GF-D8 (cell line): ENCODE measurements around the gene SLC9A1.
"Not testable (repeated sequence)": the region's sequence is repeated elsewhere in the genome, so short reads cannot be mapped to it uniquely, and the experiment has no call there.

ENCODE experiments used
- DNase-seq: peaks from one replicate; lab custom pipeline; 2025; lab: John Stamatoyannopoulos, UW

The SLC9A1 gene

DNA sequence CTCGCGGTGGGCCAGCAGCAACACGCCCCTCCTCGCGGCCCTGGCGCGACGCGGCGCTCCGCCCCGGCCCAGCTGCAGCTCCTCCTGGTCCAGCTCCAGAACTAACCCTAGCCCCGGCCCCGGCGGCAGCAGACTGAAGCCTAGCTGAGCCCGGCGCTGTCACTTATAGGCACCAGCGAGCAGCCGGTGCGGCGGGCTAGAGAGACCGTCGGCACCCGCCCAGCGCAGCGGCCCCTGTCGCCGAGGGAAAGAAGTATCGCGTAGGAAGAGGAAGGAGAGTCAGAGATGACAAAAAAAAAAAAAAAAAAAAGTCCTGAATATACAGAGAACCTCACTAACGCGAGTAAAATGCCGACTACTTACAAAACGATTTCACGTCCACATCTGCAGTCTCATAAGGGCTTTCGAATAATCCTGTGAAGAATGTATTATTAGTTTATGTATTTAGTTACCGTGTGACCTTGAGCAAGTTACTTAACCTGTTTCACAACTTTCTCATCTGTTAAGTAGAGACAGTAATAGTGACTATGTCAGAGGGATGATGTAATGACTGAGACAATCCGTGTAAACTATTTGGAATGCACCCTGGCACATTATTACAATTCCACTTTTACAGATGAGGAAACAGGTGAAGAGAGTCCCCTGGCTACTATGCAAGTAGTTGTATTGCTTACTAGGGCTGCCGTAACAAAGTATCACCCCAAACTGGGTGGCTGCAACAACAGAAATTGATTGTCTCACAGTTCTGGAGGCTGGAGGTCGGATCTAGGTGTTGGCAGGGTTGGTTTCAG lies at the start of gene SLC9A1:
Gene SLC9A1 (minus strand): TSS at position 135 of the 791 bp plus-strand sequence. CDS start 791 bp downstream, outside the sequence.
- DNase-seq, result peak; percentile 79

DNA sequence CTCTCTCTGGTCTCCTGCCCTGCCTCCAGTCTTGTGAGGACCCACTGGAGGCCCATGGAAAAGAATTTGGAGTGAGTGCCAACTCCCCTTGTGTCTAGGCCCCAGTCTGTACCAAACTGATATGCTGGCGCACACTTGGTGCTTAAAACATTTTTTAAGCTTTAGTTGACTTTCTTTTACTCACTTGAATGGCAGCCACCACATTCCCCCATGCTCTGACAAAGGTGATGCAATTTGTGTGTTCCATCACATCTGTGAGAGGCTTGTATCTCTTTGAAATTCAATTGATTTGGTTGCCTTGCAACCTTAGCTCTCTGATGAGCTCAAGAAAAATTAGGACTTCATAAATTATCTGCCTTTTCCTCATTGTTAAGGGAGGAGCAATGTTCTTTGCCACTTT lies 49.0 kb upstream of the SLC9A1 start:
- DNase-seq, result no peak

DNA sequence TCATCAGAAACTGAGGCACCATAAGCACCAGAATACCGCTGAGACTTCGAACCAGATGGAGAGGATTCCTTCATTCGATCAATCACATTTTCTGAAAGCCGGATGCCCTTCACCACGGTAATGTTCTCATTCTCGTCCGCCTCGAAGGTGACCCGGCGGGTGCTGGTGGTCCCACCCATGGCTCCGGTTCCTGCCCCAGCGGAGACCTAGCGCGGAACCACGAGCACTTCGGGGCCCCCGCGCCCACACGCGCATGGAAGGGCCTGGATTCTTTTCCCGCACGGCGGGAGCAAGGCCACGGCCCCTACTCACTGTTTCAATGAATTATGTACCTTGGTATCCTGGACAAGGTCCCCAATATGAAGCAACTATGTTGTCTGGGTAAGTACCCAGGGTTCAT lies 46.4 kb upstream of the SLC9A1 start:
- no peak for DNase-seq

DNA sequence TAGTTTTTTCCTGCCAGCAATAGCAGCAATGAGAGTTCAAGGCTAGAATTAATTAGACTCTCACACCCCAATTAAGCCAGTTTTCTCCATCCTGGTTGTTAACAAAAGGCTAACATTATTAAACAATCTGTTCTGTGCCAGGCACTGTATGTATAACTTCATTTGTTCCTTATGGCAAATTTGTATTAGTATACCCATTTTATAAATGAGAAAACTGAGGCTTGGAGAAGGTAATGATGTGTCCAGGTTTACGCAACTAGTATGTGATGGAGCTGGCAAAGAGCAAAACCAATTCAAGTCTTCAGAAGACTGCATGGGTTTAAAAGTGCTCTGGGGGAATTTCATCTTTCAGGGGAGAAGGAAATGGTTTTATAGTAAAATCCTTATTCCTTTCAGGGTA lies 38.3 kb upstream of the SLC9A1 start:
- DNase-seq, result no peak

DNA sequence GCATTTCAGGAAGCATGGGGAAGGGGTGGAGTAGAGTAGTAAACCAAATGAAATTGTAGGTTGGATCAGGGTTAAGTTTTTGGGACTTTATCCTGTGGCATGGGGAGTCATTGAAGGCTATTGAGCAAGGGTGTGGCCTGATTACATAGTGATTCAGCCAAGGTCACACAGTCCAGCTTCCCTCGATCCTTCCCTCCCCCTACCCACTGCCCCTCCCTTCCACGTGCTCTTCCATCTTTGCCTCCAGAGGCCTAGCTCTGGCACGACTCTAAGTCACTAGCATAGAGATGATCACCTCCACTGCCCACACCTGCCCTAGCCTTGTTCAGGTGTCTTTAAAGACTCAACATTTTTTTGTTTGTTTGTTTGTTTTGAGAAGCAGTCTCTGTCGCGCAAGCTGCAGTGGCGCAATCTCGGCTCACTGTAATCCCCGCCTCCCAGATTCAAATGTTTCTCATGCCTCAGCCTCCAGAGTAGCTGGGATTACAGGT lies 37.2 kb upstream of the SLC9A1 start:
- no peak for DNase-seq

DNA sequence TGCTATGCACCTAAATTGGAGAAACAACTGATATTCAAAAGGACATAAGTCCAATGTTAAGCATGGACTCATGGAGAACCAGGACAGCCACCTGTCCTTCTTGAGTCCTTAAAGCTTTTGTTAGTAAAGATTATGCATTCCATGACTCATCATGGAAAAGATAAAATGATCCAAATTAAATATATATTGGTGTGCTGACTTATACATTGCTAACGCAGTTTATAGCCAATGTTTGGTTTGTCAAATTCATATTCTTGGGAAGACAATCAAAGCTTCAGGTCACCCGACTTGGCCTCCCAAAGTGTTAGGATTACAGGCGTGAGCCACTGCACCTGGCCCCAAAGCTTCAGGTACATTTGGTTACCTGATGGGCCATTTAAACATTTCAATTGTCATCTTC lies 29.7 kb upstream of the SLC9A1 start:
- not testable (repeated sequence) for DNase-seq

DNA sequence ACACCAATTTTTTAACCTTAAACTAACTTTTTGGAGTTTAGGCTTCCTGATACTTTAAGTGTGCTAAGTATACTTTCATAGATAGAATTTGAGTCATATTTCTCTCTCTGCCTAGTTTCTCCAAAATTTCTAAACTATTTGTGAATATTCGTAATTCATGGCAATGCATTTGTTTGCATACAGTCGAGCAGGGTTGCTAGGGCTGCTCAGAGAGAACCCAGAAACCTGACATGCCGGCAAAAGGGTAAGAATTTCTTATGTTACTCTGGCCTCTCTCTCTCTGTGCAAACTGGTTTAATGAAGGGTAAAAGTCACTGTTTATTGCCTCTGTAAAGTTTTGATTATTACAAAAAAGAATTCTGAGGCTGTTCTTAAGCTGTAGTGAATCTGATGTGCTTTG lies 25.1 kb upstream of the SLC9A1 start:
- no peak for DNase-seq

DNA sequence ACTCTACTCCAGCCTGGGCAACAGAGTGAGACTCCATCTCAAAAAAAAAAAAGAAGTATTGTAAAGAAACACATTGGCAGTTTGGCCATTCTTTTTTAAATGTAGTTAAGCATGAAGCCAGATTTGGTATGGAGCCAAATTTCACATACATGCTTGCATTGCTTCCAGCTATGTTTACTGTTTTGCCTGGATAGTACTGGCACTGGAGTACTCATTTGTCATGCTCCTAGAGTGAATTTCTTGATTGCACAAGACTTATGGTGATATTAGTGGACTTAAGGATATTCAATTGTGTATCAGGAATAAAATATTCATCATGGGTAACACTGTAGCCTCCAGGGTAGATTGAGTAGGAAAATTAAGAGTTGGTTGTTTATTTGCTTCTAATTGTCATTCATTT lies 24.5 kb upstream of the SLC9A1 start:
- DNase-seq, result no peak

DNA sequence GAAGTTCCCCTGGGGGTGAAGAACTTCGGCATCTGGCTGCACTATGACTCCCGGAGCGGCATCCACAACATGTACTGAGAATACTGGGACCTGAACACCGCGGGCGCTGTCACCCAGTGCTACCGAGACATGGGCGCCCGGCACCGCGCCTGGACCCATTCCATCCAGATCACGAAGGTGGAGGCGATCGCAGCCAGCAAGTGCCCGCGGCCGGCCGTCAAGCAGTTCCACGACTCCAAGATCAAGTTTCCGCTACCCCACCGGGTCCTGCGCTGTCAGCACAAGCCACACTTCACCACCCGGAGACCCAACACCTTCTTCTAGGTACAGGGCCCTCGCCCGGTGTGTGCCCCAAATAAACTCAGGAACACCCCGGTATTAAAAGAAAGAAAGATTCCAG lies 22.0 kb upstream of the SLC9A1 start:
- DNase-seq, result no peak

DNA sequence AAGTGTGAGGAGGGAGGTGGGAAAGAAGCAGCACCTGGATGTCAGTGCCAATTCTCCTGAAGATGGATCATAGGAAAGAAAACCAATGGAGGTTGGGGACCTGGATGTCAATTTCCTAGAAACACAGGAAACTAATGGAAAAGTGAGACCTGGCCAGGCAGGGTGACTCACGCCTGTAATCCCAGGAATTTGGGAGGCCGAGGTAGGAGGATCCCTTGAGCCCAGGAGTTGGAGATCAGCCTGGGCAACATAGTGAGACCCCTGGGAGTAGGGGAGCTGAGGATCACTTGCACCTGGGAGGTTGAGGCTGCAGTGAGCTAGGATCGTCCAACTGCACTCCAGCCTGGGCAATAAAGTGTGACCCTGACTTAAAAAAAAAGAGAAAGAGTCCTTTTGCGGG lies 21.4 kb upstream of the SLC9A1 start:
- DNase-seq, result no peak

DNA sequence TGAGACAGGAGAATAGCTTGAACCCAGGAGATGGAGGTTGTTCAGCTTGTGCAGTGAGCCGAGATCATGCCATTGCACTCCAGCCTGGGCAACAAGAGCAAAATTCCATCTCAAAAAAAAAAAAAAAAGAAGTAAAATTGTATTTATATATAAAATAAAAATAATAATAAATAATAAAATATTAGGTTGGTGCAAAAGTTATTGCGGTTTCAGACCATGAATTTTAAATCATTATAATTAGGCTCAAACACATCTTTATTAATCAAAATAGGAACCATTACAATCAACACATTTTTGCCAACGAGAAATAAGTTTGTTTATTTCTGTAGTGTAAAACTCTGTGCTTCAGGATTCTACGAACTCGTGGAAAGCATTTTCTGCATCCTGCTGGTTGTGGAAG lies 18.1 kb upstream of the SLC9A1 start:
- DNase-seq, result not testable (repeated sequence)

DNA sequence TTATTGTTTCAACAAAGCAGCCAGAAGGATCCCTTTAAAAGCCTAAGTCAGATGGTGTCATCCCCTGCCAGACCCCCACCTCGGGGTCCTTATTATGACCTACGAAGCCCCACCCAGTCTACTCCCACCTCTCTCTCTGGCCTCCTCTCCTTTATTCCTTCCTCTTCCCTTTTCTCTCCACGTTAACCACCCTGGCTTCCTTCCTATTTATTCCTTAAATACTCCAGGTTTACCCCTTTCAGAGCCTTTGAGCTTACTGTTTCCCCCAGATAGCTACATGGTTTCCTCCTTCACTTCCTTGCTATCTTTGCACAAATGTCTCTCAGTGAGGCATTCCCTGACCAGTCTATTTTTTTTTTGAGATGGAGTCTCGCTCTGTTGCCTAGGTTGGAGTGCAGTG lies 12.0 kb upstream of the SLC9A1 start:
- no peak for DNase-seq

DNA sequence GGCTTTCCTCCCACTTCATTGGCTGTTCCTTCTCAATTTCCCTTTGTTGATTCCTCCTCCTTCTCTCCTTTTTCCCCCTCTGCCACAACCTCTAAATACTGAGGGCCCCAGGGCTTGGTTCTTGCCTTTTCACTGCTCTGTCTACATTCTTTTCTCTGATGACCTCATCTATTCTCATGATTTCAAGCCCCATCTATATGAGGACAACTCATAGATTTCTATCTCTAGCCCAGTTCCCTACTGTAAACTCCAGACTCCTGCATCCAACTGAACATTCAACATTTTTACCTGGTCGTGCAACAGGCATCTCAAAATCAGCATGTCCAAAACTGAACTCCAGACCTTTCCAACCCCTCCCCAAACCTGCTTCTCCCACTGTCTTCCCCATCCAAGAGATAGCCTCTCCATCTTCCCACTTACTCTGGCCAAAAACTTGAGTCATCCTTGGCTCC lies 11.5 kb upstream of the SLC9A1 start:
- no peak for DNase-seq

DNA sequence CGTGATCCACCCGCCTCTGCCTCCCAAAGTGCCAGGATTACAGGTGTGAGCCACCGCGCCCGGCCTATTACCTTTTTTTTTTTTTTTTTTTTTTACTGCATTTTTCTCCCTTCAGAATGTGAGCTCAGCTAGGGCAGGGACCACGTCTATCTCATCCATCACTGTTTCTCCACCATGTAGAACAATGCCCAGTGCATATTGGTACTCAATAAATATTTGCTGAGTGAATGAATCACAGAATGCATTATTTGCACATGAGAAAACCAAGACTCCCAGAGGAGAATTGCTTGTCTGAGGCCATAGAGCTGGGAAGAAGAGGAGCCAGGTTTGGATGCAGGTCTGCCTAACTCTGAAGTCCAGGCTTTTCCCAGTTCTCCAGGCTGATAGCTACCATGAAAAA lies 8.2 kb upstream of the SLC9A1 start:
- no peak for DNase-seq

DNA sequence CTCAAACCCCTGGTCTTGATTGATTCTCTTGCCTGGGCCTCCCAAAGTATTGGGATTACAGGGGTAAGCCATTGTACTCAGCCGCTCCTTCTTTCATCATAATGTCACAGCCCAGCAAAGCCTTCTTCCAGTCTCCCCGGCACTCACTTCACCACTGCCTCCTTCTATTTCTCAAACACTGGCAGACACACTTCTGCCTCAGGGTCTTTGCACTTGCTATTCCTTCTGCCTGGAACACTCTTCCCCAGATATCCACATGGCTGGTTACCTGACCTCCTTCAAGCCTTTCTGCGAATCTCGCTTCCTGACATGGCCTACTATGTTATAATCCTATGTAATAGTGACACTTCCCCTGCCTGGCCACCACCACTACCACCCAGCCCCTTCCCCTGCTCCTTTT lies 7.2 kb upstream of the SLC9A1 start:
- no peak for DNase-seq

DNA sequence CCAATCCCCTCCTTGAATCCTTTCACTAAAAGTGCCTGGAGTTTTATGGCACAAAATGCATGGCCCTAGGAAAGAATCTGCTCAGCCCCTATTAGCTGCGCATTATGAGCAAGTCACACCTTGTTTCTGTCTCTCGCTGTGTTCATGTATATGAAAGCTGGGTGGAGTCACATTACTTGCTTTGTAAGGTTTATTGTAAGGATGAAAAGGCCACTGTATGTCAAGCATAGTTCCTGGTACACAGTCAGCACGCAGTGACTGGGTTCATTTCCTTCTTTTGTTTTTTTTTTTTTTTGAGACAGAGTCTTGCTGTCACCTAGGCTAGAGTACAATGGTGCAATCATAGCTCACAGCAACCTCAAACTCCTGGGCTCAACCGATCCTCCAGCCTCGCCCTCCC lies 6.7 kb upstream of the SLC9A1 start:
- no peak for DNase-seq

DNA sequence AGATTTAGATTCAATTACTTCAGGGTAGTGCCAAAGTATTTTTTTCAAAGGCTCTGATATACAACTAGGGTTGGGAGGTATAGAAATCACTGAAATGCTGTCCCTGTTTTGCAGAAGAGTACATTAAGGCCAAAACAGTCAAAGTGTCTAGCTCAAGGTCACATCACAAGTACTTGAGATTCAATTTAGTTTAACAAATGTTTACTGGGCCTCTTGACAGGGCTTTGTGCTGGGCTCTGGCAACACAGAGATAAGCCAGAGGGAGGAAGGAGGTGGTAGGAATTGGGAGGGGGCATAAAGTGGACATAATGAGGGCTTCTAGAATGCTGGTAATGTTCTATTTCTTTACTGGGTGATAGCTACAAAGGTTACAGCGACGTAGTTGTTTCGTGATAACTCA lies 2.3 kb upstream of the SLC9A1 start:
- no peak for DNase-seq

DNA sequence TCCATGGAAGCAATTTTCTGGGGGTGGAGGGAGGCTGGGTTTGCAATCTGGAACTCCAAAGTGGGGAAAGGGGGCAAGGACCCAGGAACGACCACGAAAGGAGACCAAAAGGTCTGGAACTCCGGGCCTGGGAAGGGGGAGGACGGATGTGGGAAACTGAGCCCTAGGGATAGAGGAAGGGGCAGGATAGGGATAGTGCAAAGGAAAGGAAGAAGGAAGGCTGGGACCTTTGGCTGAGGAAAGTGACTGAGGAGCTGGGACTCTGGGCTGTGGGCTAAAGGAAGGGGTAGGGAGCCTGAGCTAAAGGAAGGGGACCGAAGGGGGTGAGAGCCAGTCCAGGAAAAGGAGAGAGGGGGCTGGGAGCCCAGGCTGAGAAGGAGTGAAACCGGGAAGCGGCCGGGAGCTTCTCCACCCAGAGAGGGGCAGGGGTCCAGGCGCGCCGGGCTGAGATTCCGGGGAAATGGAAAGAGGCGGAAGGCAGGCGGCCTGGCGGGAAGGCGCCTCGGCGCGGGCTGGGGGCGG lies 395 bp downstream of the SLC9A1 start:
- DNase-seq, result no peak

DNA sequence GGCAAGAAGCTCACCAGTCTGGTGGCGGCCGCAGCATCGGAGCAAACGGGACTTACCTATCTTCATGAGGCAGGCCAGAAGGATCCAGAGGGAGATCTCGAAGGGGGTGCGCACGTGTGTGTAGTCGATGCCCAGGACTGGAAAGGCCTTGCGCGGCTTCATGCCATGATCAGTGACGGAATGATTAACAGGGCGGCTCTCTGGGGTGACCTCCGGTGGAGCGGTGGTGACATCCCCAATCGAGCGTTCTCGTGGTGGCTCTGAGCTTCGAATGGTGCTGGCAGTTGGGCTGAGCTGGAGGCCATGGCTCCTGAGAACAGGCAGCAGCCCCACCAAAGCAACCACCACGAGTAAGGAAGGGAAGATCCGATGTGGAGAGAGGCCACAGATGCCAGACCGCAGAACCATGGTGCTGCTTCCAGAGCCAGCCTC lies 982 bp downstream of the SLC9A1 start:
- no peak for DNase-seq

DNA sequence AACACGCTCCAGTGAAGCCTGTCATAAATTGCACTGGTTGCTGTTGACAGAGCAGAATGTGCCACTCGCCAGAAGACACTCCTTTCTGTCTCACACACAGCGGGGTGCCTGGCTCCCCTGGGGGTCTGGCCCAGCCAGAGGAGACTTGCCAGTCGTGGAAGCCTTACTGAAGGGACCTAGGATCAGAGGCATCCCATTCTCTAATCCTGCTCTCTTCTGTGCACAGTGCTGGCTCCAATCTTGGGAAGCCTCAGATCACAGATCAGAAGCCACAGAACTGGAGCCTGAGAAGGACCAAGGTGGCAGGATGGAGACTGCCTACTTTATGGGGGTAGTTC lies 1.4 kb downstream of the SLC9A1 start:
- no peak for DNase-seq

DNA sequence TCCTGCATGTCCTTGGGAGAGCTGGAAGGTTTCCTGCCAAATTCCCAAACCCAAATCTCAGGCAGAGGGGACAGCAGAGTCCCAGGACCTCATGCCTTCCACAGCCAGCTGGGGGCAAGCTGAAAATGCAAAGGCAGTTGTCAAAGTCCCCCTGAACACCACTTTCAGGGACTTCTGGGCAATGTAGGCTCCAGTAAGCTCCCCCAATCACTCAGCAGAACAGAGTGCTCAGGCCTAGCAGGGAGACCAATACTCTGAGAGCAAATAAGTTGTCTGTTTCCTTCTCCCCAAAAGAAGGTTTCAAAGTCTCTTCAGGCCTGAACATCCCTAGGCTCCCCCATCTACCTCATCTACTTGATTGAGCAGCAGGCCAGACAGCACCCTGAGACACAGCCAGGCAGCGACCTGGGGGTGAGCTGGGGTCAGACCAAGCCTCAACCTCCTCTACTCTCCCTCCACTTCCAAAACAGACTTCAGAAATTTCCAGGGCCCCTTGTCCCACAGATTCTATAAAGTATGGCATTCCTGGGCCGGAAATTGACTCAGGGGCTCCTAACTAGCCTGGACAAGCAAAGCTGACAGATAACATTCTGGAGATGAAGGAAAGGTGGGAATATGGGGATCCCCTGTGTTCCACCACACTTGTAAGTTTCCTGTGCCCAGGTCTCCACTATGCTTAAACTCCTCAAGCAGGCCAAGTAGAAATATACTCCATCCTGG lies 1.9 kb downstream of the SLC9A1 start:
- DNase-seq, result no peak

DNA sequence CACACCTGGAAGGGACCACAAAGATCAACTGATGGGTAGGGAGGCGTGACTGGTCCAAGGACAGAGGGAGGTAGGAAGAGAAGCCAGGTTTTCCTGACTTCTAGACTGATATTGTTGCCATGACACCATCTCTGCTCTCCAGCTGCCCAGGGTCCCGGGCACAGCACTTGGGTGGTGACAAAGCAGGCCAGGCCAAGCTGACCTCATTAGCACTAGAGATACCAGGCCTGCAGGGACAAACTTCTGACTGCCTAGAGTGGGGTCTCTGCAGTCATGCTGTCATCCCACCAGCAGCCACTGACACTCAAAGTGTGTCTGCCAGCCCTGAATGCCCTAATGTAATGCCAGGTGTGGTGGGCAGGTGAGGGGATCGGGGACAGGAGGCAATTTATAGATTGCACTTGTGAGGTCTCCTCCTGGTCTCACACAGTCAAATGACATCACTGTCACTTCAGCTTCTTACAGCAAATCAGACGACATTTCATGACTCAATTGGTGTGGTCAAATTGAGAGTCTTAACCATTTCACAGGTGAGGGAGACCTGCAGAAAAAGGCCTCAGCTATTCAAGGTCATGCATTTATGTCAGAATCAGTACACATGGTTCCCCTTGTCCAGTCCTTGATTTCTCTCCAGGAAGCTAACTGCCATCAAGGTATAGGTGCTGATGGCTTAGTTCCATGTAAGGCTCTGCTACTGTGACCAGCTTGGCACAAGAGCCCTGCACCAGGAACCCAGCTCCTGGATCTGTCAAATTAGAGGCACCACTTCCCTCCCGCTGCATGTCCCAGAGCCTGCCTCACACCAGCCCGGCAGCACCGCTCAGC lies 2.7 kb downstream of the SLC9A1 start:
- DNase-seq, result no peak
